HG03469 (cell line): Measurements from ENCODE around the gene SNX17.
"Not testable (repeated sequence)": the region's sequence is repeated elsewhere in the genome, so short reads cannot be mapped to it uniquely, and the experiment has no call there.

Source experiments
- ATAC-seq: cut with Tn5 transposase; IDR thresholded peaks from one replicate; pipeline ENCODE4 v1.9.1; 2021; ENCODE audit warnings: mild to moderate bottlenecking, moderate library complexity, moderate number of reproducible peaks; ENCODE audit not compliant: unreplicated experiment

SNX17 gene

GRCh38 chr2:27390822-27391679 is 20.6 kb downstream of the SNX17 start:
- no peak for ATAC-seq

- ATAC-seq: no peak
Measured at GRCh38 chr2:27393225-27393624, 22.8 kb downstream of the SNX17 start.

- no peak for ATAC-seq
Measured at GRCh38 chr2:27398962-27399361, 28.5 kb downstream of the SNX17 start.

GRCh38 chr2:27400348-27401135 is 30.1 kb downstream of the SNX17 start:
- no peak for ATAC-seq

GRCh38 chr2:27407798-27408491 is 37.5 kb downstream of the SNX17 start:
- no peak for ATAC-seq

- peak; percentile 7 for ATAC-seq
Measured at GRCh38 chr2:27408601-27409320, 38.3 kb downstream of the SNX17 start.

GRCh38 chr2:27409321-27410073 is 39.1 kb downstream of the SNX17 start, which contains the start of gene PPM1G:
Gene PPM1G (minus strand): TSS chr2:27409591. CDS start chr2:27409422, 169 bp downstream.
- ATAC-seq: peak; percentile 79

GRCh38 chr2:27412419-27413152 is 42.2 kb downstream of the SNX17 start:
- no peak for ATAC-seq

- ATAC-seq: no peak
Measured at GRCh38 chr2:27416151-27416550, 45.7 kb downstream of the SNX17 start.

GRCh38 chr2:27420996-27421395 is 50.6 kb downstream of the SNX17 start:
- ATAC-seq: no peak

- no peak for ATAC-seq
Measured at GRCh38 chr2:27421660-27422250, 51.3 kb downstream of the SNX17 start.

GRCh38 chr2:27422958-27423357 is 52.5 kb downstream of the SNX17 start:
- no peak for ATAC-seq

GRCh38 chr2:27425039-27425438 is 54.6 kb downstream of the SNX17 start:
- not testable (repeated sequence) for ATAC-seq
